Measurements from ENCODE around the gene UHRF2. TPM values are rescaled to one million over a fixed set of nuclear protein-coding genes. Genes with fewer than 3 reads are reported as not detected.

UHRF2 gene
- total and polyA plus RNA-seq, 4 experiments from 2014 or later: 8.7 to 128 (median 70.0) TPM

DNA sequence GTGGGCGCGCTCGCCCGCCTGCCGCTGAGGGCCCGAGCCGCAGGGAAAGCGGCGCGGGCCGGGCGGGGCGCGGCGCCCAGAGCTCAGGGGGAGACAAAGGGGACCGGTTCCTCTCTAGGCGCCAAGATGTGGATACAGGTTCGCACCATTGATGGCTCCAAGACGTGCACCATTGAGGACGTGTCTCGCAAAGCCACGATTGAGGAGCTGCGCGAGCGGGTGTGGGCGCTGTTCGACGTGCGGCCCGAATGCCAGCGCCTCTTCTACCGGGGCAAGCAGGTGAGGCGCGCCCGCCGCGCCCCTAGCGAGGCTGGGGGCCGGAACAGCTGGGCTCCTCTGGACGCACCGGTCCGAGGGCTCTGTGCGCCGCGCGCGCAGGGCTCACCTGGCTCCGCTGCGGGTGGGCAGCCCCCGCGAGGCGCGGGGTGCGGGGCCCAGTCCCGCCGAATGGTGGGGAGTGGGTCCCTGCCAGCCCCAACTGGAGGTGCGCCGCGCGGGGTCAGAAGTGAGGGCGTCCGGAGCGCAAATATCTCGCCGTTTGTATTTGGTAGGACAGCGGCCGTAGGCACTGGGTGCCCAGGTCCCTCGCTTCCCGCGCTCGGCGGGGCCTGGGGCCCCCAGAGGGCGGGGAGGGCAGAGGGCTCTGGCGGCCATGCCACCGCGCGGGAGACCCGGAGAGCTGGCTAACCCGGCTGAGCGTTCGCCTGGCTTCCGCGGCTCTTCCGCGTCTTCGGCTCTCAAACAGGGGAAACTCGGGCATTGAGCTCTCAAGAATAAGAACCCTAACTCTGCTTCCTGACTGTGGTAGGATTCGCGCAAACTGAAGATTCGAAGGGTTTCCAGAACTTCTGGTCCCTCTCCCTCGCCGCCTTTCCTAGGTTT, 607 bp downstream of the UHRF2 start:
- Mint-ChIP-seq H3K36me3 (peaks cover 10 to 21% of the 10 kb centered on the region in 2 donors), H3K27ac (peak overlapping the region; percentile 68 to 95 (median 90)), H3K27me3 (no peaks in the 10 kb centered on the region), H3K4me3 (peak overlapping the region; percentile 86 to 94 (median 89)), H3K4me1 (peaks cover 34 to 54% (median 43%) of the 10 kb centered on the region in 4 donors), H3K9me3 (peaks cover 0 to 4% (median 0%) of the 10 kb centered on the region in 8 donors)
- Histone ChIP-seq H3K36me3 (ENCODE audit: insufficient read depth, low read length) (no peaks in the 10 kb centered on the region), H3K27me3 (ENCODE audit: insufficient read depth, low read length) (no peaks in the 10 kb centered on the region), H3K27ac (ENCODE audit: low read depth, low read length) (peak overlapping the region; percentile 72), H3K4me3 (ENCODE audit: low read length in 2 of 2) (peak overlapping the region; percentile 77 to 91), H3K4me1 (ENCODE audit: insufficient read depth, low read length) (peaks cover 50% of the 10 kb centered on the region), H3K9me3 (ENCODE audit: control insufficient read depth in 1 of 2, low read length in 2 of 2) (no peaks in the 10 kb centered on the region)
- peak; percentile 30 to 61 (median 37) for DNase-seq
- intact Hi-C loops (cut with micrococcal nuclease): loop anchor here (1.0 to 10.0 kb wide), 12 partner anchors 15 to 1563 kb away; partner anchors contain the start of genes DMAC1, JAK2, KDM4C and PLGRKT
- ChIA-PET POLR2A (ENCODE audit: partially characterized antibody) (interaction anchor here (0.6 to 6.7 kb wide), 43 partner anchors 11 to 1734 kb away, joined by 3 to 166 read pairs (median 5); partner anchors contain the start of genes AK3, CDC37L1, ERMP1 and KDM4C), CTCF (ENCODE audit: partially characterized antibody) (interaction anchor here (0.7 to 2.4 kb wide), 13 partner anchors 10 to 290 kb away, joined by 3 to 9 read pairs (median 4); no protein-coding TSS in a partner anchor)

DNA sequence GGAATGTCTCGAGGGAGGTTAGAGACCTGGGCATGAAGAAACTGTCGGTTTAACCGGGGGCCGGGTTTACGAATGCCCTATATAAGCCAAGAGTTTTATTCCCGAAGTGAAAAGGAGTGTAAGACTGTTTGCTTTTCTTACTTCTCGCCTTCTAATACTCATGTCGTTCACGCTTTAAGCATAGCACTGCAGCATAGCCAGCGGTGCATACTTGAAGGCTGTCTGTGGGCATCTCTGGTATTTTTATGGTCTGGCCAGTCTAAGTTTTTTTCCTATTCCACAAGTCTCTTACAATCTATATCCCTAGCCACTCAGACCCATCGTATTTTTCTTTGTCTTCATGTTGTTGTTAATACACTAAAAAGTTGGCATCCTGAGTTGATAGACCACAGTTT, 1.2 kb downstream of the UHRF2 start:
- Histone ChIP-seq H3K9me3 (ENCODE audit: control insufficient read depth in 1 of 2, low read length in 2 of 2) (no peaks in the 10 kb centered on the region), H3K4me1 (ENCODE audit: insufficient read depth, low read length) (peaks cover 57% of the 10 kb centered on the region), H3K4me3 (ENCODE audit: low read length in 2 of 2) (peak overlapping the region; percentile 77 to 91), H3K27me3 (ENCODE audit: insufficient read depth, low read length) (no peaks in the 10 kb centered on the region), H3K27ac (ENCODE audit: low read depth, low read length) (peak overlapping the region; percentile 72), H3K36me3 (ENCODE audit: insufficient read depth, low read length) (no peaks in the 10 kb centered on the region)
- intact Hi-C loops (cut with micrococcal nuclease): loop anchor here (5.0 to 10.0 kb wide), 4 partner anchors 63 to 1429 kb away; partner anchors contain the start of genes JAK2 and PLGRKT
- Mint-ChIP-seq H3K4me1 (peaks cover 39 to 61% (median 48%) of the 10 kb centered on the region in 4 donors), H3K27ac (peak overlapping the region; percentile 61 to 95 (median 87)), H3K27me3 (no peaks in the 10 kb centered on the region), H3K36me3 (peaks cover 10 to 25% of the 10 kb centered on the region in 2 donors), H3K4me3 (peak overlapping the region; percentile 85 to 94 (median 89)), H3K9me3 (peaks cover 0 to 4% (median 0%) of the 10 kb centered on the region in 8 donors)
- POLR2A ChIA-PET (ENCODE audit: partially characterized antibody): interaction anchor here (0.7 to 6.7 kb wide), 21 partner anchors 13 to 786 kb away, joined by 3 to 166 read pairs (median 8); partner anchors contain the start of genes KDM4C, RANBP6 and RIC1
- CTCF ChIA-PET (ENCODE audit: partially characterized antibody): interaction anchor here (1.0 to 2.4 kb wide), 6 partner anchors 9 to 29 kb away, joined by 3 to 9 read pairs (median 6); no protein-coding TSS in a partner anchor
- DNase-seq: peak in 1 of 5 donors; percentile 19

DNA sequence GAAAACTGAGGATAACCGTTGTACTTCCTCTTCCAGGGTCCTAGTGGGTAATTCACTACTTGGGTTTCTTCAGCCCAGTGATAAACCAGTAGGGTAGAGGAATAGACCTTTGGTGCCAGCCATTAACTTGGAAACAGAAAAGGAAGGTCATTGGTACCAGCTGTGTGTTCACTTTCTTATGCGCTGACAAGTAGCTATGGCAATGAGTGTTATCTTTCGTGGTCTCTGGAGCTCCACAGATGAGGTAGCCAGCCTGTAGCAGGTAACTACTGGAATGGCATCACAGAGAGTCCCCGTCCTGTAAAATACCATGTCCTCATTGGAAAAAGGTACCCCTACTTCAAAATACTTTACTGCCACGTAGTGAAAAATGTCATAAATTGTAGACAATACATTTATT, 2.3 kb downstream of the UHRF2 start:
- H3K4me3 Mint-ChIP-seq: peak overlapping the region; percentile 85 to 94 (median 89)
- no peaks in the 10 kb centered on the region for H3K27me3 Mint-ChIP-seq
- ChIA-PET CTCF (ENCODE audit: partially characterized antibody) (interaction anchor here (1.0 to 1.8 kb wide), 5 partner anchors 8 to 62 kb away, joined by 3 to 9 read pairs (median 5); no protein-coding TSS in a partner anchor), POLR2A (ENCODE audit: partially characterized antibody) (interaction anchor here (1.0 to 6.7 kb wide), 8 partner anchors 12 to 407 kb away, joined by 3 to 166 read pairs (median 14); partner anchors contain the start of gene KDM4C)
- H3K27me3 ChIP-seq (ENCODE audit: insufficient read depth, low read length): no peaks in the 10 kb centered on the region
- no peaks in the 10 kb centered on the region for H3K9me3 ChIP-seq (ENCODE audit: control insufficient read depth in 1 of 2, low read length in 2 of 2)
- peaks cover 58% of the 10 kb centered on the region for H3K4me1 ChIP-seq (ENCODE audit: insufficient read depth, low read length)
- H3K27ac ChIP-seq (ENCODE audit: low read depth, low read length): no peak overlapping the region
- no peak for DNase-seq
- intact Hi-C loops (cut with micrococcal nuclease): loop anchor here (10.0 kb wide), 2 partner anchors 980 to 1430 kb away; partner anchors contain the start of genes JAK2 and PLGRKT
- no peaks in the 10 kb centered on the region for H3K36me3 ChIP-seq (ENCODE audit: insufficient read depth, low read length)
- H3K36me3 Mint-ChIP-seq: peaks cover 10 to 25% of the 10 kb centered on the region in 2 donors
- H3K9me3 Mint-ChIP-seq: peaks cover 0 to 4% (median 0%) of the 10 kb centered on the region in 8 donors
- H3K4me3 ChIP-seq (ENCODE audit: low read length in 2 of 2): peak overlapping the region in 1 of 2 donors; percentile 77
- peak overlapping the region in 2 of 7 donors; percentile 87 to 94 for H3K27ac Mint-ChIP-seq
- peaks cover 41 to 67% (median 52%) of the 10 kb centered on the region in 4 donors for H3K4me1 Mint-ChIP-seq

DNA sequence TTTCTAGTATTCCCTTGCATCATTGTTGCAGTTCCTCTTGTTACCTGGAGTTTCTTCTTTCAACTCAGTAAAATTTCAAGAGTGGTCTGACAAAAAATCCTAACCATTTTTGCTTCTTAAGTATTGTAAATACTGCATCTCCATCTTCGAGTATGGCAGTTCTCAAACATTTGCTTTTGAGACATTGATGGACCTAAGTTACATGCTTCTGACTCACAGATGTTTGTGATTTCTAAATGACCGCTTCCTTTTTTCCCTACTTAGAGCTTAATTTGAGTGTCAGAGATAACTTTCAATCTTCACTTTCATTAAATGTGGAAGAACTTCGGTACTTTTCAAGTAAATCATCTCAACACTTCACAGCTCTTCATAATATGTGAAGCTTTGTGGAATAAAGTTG, 4.2 kb downstream of the UHRF2 start:
- Histone ChIP-seq H3K4me1 (ENCODE audit: insufficient read depth, low read length) (peaks cover 74% of the 10 kb centered on the region), H3K27ac (ENCODE audit: low read depth, low read length) (no peak overlapping the region), H3K4me3 (ENCODE audit: low read length in 2 of 2) (no peak overlapping the region)

DNA sequence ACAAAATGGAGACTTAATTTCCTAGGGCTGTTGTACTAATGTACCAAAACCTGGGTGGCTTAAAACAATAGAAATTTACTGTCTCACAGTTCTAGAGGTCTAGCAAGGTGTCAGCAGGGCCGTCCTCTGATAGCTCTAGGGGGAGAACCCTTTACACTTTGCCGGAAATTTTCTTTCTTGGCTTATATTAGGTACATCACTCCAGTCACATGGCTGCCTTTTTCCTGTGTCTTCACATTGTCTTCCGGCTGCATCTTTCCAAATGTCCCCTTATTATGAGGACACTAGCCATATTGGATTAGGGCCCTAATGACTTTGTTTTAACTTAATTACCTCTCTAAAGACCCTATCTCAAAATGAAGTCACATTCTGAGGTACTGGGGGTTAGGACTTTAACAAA, 5.8 kb downstream of the UHRF2 start:
- CTCF ChIA-PET (ENCODE audit: partially characterized antibody): no interaction called here
- intact Hi-C loops (cut with micrococcal nuclease): loop anchor here (10.0 kb wide), 2 partner anchors 984 to 1434 kb away; partner anchors contain the start of genes JAK2 and PLGRKT
- POLR2A ChIA-PET (ENCODE audit: partially characterized antibody): interaction anchor here (0.8 kb wide), 1 partner anchor 9 kb away, joined by 5 read pairs; no protein-coding TSS in a partner anchor
- Mint-ChIP-seq H3K27ac (peak overlapping the region in 4 of 7 donors; percentile 13 to 41 (median 37)), H3K36me3 (peaks cover 19 to 44% of the 10 kb centered on the region in 2 donors), H3K27me3 (no peaks in the 10 kb centered on the region), H3K9me3 (no peaks in the 10 kb centered on the region), H3K4me3 (peak overlapping the region in 7 of 8 donors; percentile 18 to 79 (median 59)), H3K4me1 (peaks cover 55 to 86% (median 69%) of the 10 kb centered on the region in 4 donors)
- Histone ChIP-seq H3K4me1 (ENCODE audit: insufficient read depth, low read length) (peaks cover 71% of the 10 kb centered on the region), H3K9me3 (ENCODE audit: control insufficient read depth in 1 of 2, low read length in 2 of 2) (no peaks in the 10 kb centered on the region), H3K36me3 (ENCODE audit: insufficient read depth, low read length) (no peaks in the 10 kb centered on the region), H3K27me3 (ENCODE audit: insufficient read depth, low read length) (no peaks in the 10 kb centered on the region), H3K27ac (ENCODE audit: low read depth, low read length) (no peak overlapping the region), H3K4me3 (ENCODE audit: low read length in 2 of 2) (no peak overlapping the region)
- no peak for DNase-seq

More for the DNA sequence above, 4.2 kb downstream of the UHRF2 start:
- peaks cover 51 to 81% (median 67%) of the 10 kb centered on the region in 4 donors for H3K4me1 Mint-ChIP-seq
- H3K36me3 ChIP-seq (ENCODE audit: insufficient read depth, low read length): no peaks in the 10 kb centered on the region
- H3K36me3 Mint-ChIP-seq: peaks cover 15 to 40% of the 10 kb centered on the region in 2 donors
- H3K9me3 Mint-ChIP-seq: peaks cover 0 to 4% (median 0%) of the 10 kb centered on the region in 8 donors
- H3K4me3 Mint-ChIP-seq: peak overlapping the region in 7 of 8 donors; percentile 13 to 78 (median 63)
- no peak for DNase-seq
- no peaks in the 10 kb centered on the region for H3K27me3 ChIP-seq (ENCODE audit: insufficient read depth, low read length)
- peak overlapping the region in 5 of 7 donors; percentile 3 to 41 (median 19) for H3K27ac Mint-ChIP-seq
- ChIA-PET POLR2A (ENCODE audit: partially characterized antibody) (interaction anchor here (6.7 kb wide), 1 partner anchor 10 kb away, joined by 166 read pairs; no protein-coding TSS in a partner anchor), CTCF (ENCODE audit: partially characterized antibody) (no interaction called here)
- no peaks in the 10 kb centered on the region for H3K27me3 Mint-ChIP-seq
- no peaks in the 10 kb centered on the region for H3K9me3 ChIP-seq (ENCODE audit: control insufficient read depth in 1 of 2, low read length in 2 of 2)
- intact Hi-C loops (cut with micrococcal nuclease): loop anchor here (10.0 kb wide), 2 partner anchors 982 to 1432 kb away; partner anchors contain the start of genes JAK2 and PLGRKT

DNA sequence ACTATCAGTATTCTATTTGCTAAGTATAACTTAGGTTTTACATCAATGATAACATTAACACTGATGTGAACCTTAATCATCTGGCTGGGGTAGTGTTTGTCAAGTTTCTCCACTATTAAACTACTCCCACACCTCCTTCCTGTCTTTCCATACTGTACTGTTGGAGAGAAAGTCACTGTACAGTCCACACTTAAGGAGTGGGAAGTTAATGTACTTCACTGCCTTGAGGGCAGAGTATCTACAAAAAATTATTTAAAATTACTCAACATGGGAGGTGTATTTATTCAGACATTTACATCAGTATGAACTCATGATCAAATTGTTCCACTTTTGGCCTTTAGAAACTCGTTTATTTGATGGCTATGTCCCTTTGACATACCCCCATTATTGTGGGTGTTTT, 11.9 kb downstream of the UHRF2 start:
- DNase-seq: no peak
- Histone ChIP-seq H3K27me3 (ENCODE audit: insufficient read depth, low read length) (no peaks in the 10 kb centered on the region), H3K36me3 (ENCODE audit: insufficient read depth, low read length) (no peaks in the 10 kb centered on the region), H3K4me3 (ENCODE audit: low read length in 2 of 2) (no peak overlapping the region), H3K27ac (ENCODE audit: low read depth, low read length) (no peak overlapping the region), H3K4me1 (ENCODE audit: insufficient read depth, low read length) (peaks cover 75% of the 10 kb centered on the region), H3K9me3 (ENCODE audit: control insufficient read depth in 1 of 2, low read length in 2 of 2) (no peaks in the 10 kb centered on the region)
- Mint-ChIP-seq H3K4me1 (peaks cover 48 to 86% (median 64%) of the 10 kb centered on the region in 4 donors), H3K4me3 (peak overlapping the region in 1 of 8 donors; percentile 1), H3K9me3 (no peaks in the 10 kb centered on the region), H3K27me3 (no peaks in the 10 kb centered on the region), H3K36me3 (peaks cover 23 to 54% of the 10 kb centered on the region in 2 donors), H3K27ac (peak overlapping the region in 1 of 7 donors; percentile 7)
- CTCF ChIA-PET (ENCODE audit: partially characterized antibody): no interaction called here
- intact Hi-C loops (cut with micrococcal nuclease): no loop called here
- POLR2A ChIA-PET (ENCODE audit: partially characterized antibody): interaction anchor here (11.6 kb wide), 1 partner anchor 10 kb away, joined by 166 read pairs; the partner anchor contains the start of gene UHRF2
